IMR-90 (cell line): Measurements from ENCODE around the gene PJA2. TPM values are rescaled to one million over a fixed set of nuclear protein-coding genes. Genes with fewer than 3 reads are reported as not detected.

Source experiments
- ATAC-seq: fragments of 200-7000 bp; cut with Tn5 transposase; 2 replicates; pipeline ENCODE4 v1.9.1; 2020; ENCODE audit warnings: low read depth, mild to moderate bottlenecking, moderate library complexity
- BruUV-seq: library from RNA; stranded (reverse); fragments of 400-500 nt; replicated peaks from 2 replicates; lab custom pipeline; 2021; lab: Mats Ljungman, UMichigan
- CTCF ChIA-PET: fragments of 300-600 bp; formaldehyde crosslinking; extraction: SDS; loops from one replicate; lab custom pipeline; 2021; ENCODE audit warnings: antibody characterized with exemption; lab: Yijun Ruan, JAX
- POLR2A ChIA-PET: fragments of 300-600 bp; sonication (Branson Sonifier 250); formaldehyde crosslinking; loops from one replicate; lab custom pipeline; 2022; ENCODE audit warnings: antibody characterized with exemption; ENCODE audit not compliant: unreplicated experiment; lab: Charles Lee
- DNase-seq: peaks from one replicate; pipeline ENCODE4 v3.0.0; 2013
- H2AFZ ChIP-seq: replicated peaks from 2 replicates; pipeline ENCODE3; 2013; ENCODE audit warnings: low read length, mild to moderate bottlenecking; ENCODE audit not compliant: poor library complexity
- H2AK5ac ChIP-seq: 2 replicates; pipeline ENCODE4 v1.6.1; 2013; ENCODE audit warnings: low read depth, low read length, inconsistent platforms
- H2AK9ac ChIP-seq: replicated peaks from 2 replicates; pipeline ENCODE3; 2013; ENCODE audit warnings: mild to moderate bottlenecking, low read depth, low read length, moderate library complexity; ENCODE audit not compliant: poor library complexity
- H2BK120ac ChIP-seq: 2 replicates; pipeline ENCODE4 v1.6.1; 2013; ENCODE audit warnings: low read depth, low read length, inconsistent platforms
- H2BK15ac ChIP-seq: 3 replicates; pipeline ENCODE4 v1.6.1; 2013; ENCODE audit warnings: low read depth, low read length, inconsistent platforms
- H2BK20ac ChIP-seq: 2 replicates; pipeline ENCODE4 v1.6.1; 2013; ENCODE audit warnings: low read depth, mild to moderate bottlenecking, inconsistent platforms, low read length, moderate library complexity
- H2BK5ac ChIP-seq: 2 replicates; pipeline ENCODE4 v1.6.1; 2013; ENCODE audit warnings: mild to moderate bottlenecking, low read depth, low read length, inconsistent platforms; ENCODE audit not compliant: poor library complexity, severe bottlenecking
- H3K14ac ChIP-seq: replicated peaks from 2 replicates; pipeline ENCODE4 v1.6.1; 2013; ENCODE audit warnings: low read depth, low read length, inconsistent platforms
- H3K18ac ChIP-seq: 2 replicates; pipeline ENCODE4 v1.6.1; 2013; ENCODE audit warnings: low read depth, low read length, control low read depth
- H3K23ac ChIP-seq: 2 replicates; pipeline ENCODE4 v1.6.1; 2013; ENCODE audit warnings: low read depth, low read length, inconsistent platforms
- H3K27ac ChIP-seq: 2 replicates; pipeline ENCODE4 v1.5.1; 2013; ENCODE audit warnings: mild to moderate bottlenecking, control low read depth, low read length; ENCODE audit not compliant: insufficient read depth
- H3K27me3 ChIP-seq: 2 replicates; pipeline ENCODE4 v1.6.1; 2013; ENCODE audit warnings: low read length; ENCODE audit not compliant: control insufficient read depth, insufficient read depth
- H3K36me3 ChIP-seq: 2 replicates; pipeline ENCODE4 v1.6.1; 2013; ENCODE audit warnings: low read length, mixed read lengths; ENCODE audit not compliant: control insufficient read depth, insufficient read depth
- H3K4ac ChIP-seq: 2 replicates; pipeline ENCODE4 v1.6.1; 2013; ENCODE audit warnings: low read depth, low read length, inconsistent platforms
- H3K4me1 ChIP-seq: 2 replicates; pipeline ENCODE4 v1.6.1; 2013; ENCODE audit warnings: low read length, mixed read lengths; ENCODE audit not compliant: control insufficient read depth, insufficient read depth
- H3K4me2 ChIP-seq: 2 replicates; pipeline ENCODE4 v1.6.1; 2013; ENCODE audit warnings: low read depth, mild to moderate bottlenecking, control low read depth, low read length, moderate library complexity
- H3K4me3 ChIP-seq: 2 replicates; pipeline ENCODE4 v1.5.1; 2013; ENCODE audit warnings: low read depth, mild to moderate bottlenecking, control low read depth, low read length, moderate library complexity; ENCODE audit not compliant: insufficient read depth
- H3K56ac ChIP-seq: 2 replicates; pipeline ENCODE4 v1.6.1; 2013; ENCODE audit warnings: low read length, inconsistent platforms; ENCODE audit not compliant: insufficient read depth; ENCODE audit errors: extremely low read depth
- H3K79me1 ChIP-seq, 2 experiments: 2 replicates each; pipeline ENCODE4 v1.6.1; 2013; ENCODE audit warnings: low read length in 2 of 2, inconsistent platforms in 1 of 2, low read depth in 1 of 2
- H3K9ac ChIP-seq: 2 replicates; pipeline ENCODE4 v1.6.1; 2013; ENCODE audit warnings: low read depth, low read length, control low read depth
- H3K9me1 ChIP-seq: 2 replicates; pipeline ENCODE4 v1.6.1; 2013; ENCODE audit warnings: low read length, inconsistent platforms; ENCODE audit not compliant: insufficient read depth
- H3K9me3 ChIP-seq: 2 replicates; pipeline ENCODE4 v1.6.1; 2013; ENCODE audit warnings: low read length; ENCODE audit not compliant: control insufficient read depth, insufficient read depth
- H4K20me1 ChIP-seq: 2 replicates; pipeline ENCODE4 v1.6.1; 2013; ENCODE audit warnings: low read length, inconsistent platforms; ENCODE audit not compliant: insufficient read depth
- H4K5ac ChIP-seq: 2 replicates; pipeline ENCODE4 v1.6.1; 2013; ENCODE audit warnings: mild to moderate bottlenecking, low read depth, low read length, control low read depth
- H4K8ac ChIP-seq, 2 experiments: 2 replicates each; pipeline ENCODE4 v1.6.1; 2013; ENCODE audit warnings: low read depth in 2 of 2, low read length in 2 of 2, control low read depth in 1 of 2, inconsistent platforms in 1 of 2
- H4K91ac ChIP-seq: 2 replicates; pipeline ENCODE4 v1.6.1; 2013; ENCODE audit warnings: low read depth, low read length, inconsistent platforms; ENCODE audit not compliant: insufficient read depth
- BHLHE40 ChIP-seq: fragments of 150-350 bp; IDR thresholded peaks from 2 replicates; pipeline ENCODE4 v1.6.1; 2016; ENCODE audit warnings: mild to moderate bottlenecking, low read depth, low read length
- CEBPB ChIP-seq: IDR thresholded peaks from 2 replicates; pipeline ENCODE4 v1.6.1; 2012; ENCODE audit warnings: low read depth, low read length, improper control_type of control experiment
- CHD1 ChIP-seq: IDR thresholded peaks from 2 replicates; pipeline ENCODE4 v1.6.1; 2012; ENCODE audit warnings: low read depth, low read length, improper control_type of control experiment
- MAFK ChIP-seq: IDR thresholded peaks from 2 replicates; pipeline ENCODE4 v1.6.1; 2012; ENCODE audit warnings: low read depth, low read length, improper control_type of control experiment
- MAZ ChIP-seq: IDR thresholded peaks from 2 replicates; pipeline ENCODE4 v1.6.1; 2012; ENCODE audit warnings: low read depth, mild to moderate bottlenecking, low read length, improper control_type of control experiment, moderate library complexity, borderline replicate concordance
- MXI1 ChIP-seq: IDR thresholded peaks from 2 replicates; pipeline ENCODE4 v1.6.1; 2012; ENCODE audit warnings: low read depth, mild to moderate bottlenecking, low read length, moderate library complexity, borderline replicate concordance
- POLR2A ChIP-seq: IDR thresholded peaks from 2 replicates; pipeline ENCODE4 v1.6.1; 2012; ENCODE audit warnings: mild to moderate bottlenecking, low read depth, low read length
- RCOR1 ChIP-seq: IDR thresholded peaks from 2 replicates; pipeline ENCODE4 v1.6.1; 2012; ENCODE audit warnings: mild to moderate bottlenecking, low read length, improper control_type of control experiment; ENCODE audit not compliant: insufficient replicate concordance
- RFX5 ChIP-seq: IDR thresholded peaks from 2 replicates; pipeline ENCODE4 v1.8.0; 2012; ENCODE audit warnings: low read depth, mild to moderate bottlenecking, low read length, moderate library complexity
- dilution Hi-C: fragments of 300-500 bp; cut with HindIII; formaldehyde crosslinking; loops from one replicate; pipeline ENCODE4 v1.14.3; 2018; ENCODE audit warnings: low sequenced_read_pairs; ENCODE audit not compliant: unreplicated experiment
- in situ Hi-C: fragments of 300-500 bp; cut with MboI; formaldehyde crosslinking; loops from 3 replicates; pipeline ENCODE4 v1.14.3; 2019; ENCODE audit warnings: low sequenced_read_pairs, inconsistent platforms, mixed read lengths
- intact Hi-C: fragments of 100-400 bp; cut with micrococcal nuclease; formaldehyde crosslinking; loops from 2 replicates; pipeline ENCODE4 v1.10.0; 2022
- polyA plus RNA-seq, 3 experiments: library from polyadenylated mRNA; depleted of rRNA; stranded (reverse); fragments of >200 nt; gene quantifications; 2 replicates each; pipeline ENCODE4 v1.2.3, GENCODE V29; 2012; ENCODE audit warnings: low replicate concordance in 1 of 3
- total RNA-seq: library from RNA; depleted of rRNA; stranded (reverse); fragments of >200 nt; gene quantifications from 2 replicates; pipeline ENCODE4 v1.2.3, GENCODE V29; 2012
- TF ChIP-seq, protein P1 (sequence below): conservative IDR thresholded peaks from 2 replicates; pipeline ENCODE4 v1.5.1; 2012; ENCODE audit warnings: mild to moderate bottlenecking, low read depth, low read length, improper control_type of control experiment
- TF ChIP-seq, protein P2 (sequence below): fragments of 150-350 bp; IDR thresholded peaks from 2 replicates; pipeline ENCODE4 v1.6.1; 2017; ENCODE audit warnings: mild to moderate bottlenecking, antibody characterized with exemption, low read length, low read depth

The PJA2 gene
- total and polyA plus RNA-seq, 2 of the 4 experiments (the other 2 are of a cell fraction): 42.3 to 70.6 TPM

DNA sequence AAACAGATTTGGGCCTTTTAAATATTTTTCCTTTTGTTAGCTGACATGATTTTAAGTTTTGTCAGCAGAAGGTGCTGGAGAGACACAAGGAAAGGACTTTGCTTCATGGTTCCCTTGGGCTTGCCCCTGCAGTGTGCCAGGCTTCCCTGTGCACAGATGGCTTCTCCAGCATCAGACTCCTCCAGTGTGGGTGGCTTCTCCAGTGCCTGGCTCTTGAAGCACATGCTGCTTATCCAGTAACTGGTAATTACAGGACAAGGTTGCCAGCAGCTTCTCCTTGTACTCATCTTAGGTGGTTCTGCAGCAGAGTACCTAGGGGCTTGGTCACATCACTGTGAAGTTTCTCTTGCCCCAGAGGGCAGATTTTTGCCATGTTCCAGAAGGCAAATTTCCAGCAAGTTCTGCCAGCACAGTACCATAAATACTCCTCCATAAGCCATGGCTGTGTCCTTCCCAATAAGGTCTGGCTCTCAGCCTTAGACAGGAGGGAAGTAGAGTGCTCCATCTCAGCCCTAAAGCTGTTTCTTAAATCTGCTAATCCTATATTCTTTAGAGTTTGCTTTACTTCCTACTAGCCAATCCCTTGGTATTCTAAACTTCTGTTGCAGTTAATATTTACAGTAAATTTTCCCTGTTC lies 62.4 kb downstream of the PJA2 start:
- no peak overlapping the region for H3K4me3 ChIP-seq
- in situ Hi-C loops: no loop called here
- ATAC-seq: no peak
- ChIA-PET CTCF (no interaction called here), POLR2A (no interaction called here)
- H3K9me1 ChIP-seq: peaks cover 5% of the 10 kb centered on the region; the same call in 1 of the 2 replicates
- no peak overlapping the region for H2BK15ac ChIP-seq
- H3K14ac ChIP-seq: no peak overlapping the region
- no peaks in the 10 kb centered on the region for H3K27me3 ChIP-seq
- no peak for DNase-seq
- no peak overlapping the region for H2BK20ac ChIP-seq
- H3K9me3 ChIP-seq: no peaks in the 10 kb centered on the region
- no peak overlapping the region for H2BK5ac ChIP-seq
- no peak overlapping the region for H3K27ac ChIP-seq
- no peak overlapping the region for H3K18ac ChIP-seq
- H4K5ac ChIP-seq: no peak overlapping the region
- TF ChIP-seq RCOR1: no peak
- no peak for TF ChIP-seq POLR2A
- no peak for TF ChIP-seq BHLHE40
- TF ChIP-seq MAZ: no peak
- TF ChIP-seq RFX5: no peak
- TF ChIP-seq CEBPB: no peak
- TF ChIP-seq, protein P1, sequence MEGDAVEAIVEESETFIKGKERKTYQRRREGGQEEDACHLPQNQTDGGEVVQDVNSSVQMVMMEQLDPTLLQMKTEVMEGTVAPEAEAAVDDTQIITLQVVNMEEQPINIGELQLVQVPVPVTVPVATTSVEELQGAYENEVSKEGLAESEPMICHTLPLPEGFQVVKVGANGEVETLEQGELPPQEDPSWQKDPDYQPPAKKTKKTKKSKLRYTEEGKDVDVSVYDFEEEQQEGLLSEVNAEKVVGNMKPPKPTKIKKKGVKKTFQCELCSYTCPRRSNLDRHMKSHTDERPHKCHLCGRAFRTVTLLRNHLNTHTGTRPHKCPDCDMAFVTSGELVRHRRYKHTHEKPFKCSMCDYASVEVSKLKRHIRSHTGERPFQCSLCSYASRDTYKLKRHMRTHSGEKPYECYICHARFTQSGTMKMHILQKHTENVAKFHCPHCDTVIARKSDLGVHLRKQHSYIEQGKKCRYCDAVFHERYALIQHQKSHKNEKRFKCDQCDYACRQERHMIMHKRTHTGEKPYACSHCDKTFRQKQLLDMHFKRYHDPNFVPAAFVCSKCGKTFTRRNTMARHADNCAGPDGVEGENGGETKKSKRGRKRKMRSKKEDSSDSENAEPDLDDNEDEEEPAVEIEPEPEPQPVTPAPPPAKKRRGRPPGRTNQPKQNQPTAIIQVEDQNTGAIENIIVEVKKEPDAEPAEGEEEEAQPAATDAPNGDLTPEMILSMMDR: no peak
- TF ChIP-seq MXI1: no peak
- TF ChIP-seq, protein P2, sequence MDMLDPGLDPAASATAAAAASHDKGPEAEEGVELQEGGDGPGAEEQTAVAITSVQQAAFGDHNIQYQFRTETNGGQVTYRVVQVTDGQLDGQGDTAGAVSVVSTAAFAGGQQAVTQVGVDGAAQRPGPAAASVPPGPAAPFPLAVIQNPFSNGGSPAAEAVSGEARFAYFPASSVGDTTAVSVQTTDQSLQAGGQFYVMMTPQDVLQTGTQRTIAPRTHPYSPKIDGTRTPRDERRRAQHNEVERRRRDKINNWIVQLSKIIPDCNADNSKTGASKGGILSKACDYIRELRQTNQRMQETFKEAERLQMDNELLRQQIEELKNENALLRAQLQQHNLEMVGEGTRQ: no peak
- no peak for TF ChIP-seq CHD1
- TF ChIP-seq MAFK: no peak
- H2AFZ ChIP-seq: no peak overlapping the region
- H2BK120ac ChIP-seq: no peak overlapping the region
- intact Hi-C loops: loop anchor here (10.0 kb wide), 1 partner anchor 823 kb away; no protein-coding TSS in a partner anchor
- H2AK5ac ChIP-seq: no peak overlapping the region
- peaks cover 17 to 33% of the 10 kb centered on the region in 2 experiments for H3K79me1 ChIP-seq
- BruUV-seq: no TSS peak
- dilution Hi-C loops: no loop called here
- H3K9ac ChIP-seq: no peak overlapping the region
- no peak overlapping the region for H4K91ac ChIP-seq
- no peak overlapping the region for H3K4me2 ChIP-seq
- peak overlapping the region; percentile 7 for H2AK9ac ChIP-seq
- H4K8ac ChIP-seq: no peak overlapping the region
- no peak overlapping the region for H3K23ac ChIP-seq
- H3K36me3 ChIP-seq: peaks cover 27% of the 10 kb centered on the region
- H3K4me1 ChIP-seq: no peaks in the 10 kb centered on the region
- H3K56ac ChIP-seq: no peak overlapping the region
- H3K4ac ChIP-seq: no peak overlapping the region
- H4K20me1 ChIP-seq: peaks cover 14% of the 10 kb centered on the region
